Retinal pigment epithelial cell (primary cell): ENCODE results near the gene PDGFA.

Experiments
- DNase-seq: peaks from one replicate; pipeline ENCODE4 v3.0.0-alpha.2; 2010; ENCODE audit warnings: low read depth
- H3K4me3 ChIP-seq: 2 replicates; pipeline ENCODE4 v1.5.1; 2011; ENCODE audit warnings: mild to moderate bottlenecking, low read length, control low read depth, moderate library complexity
- CTCF ChIP-seq: conservative IDR thresholded peaks from 2 replicates; pipeline ENCODE4 v1.5.1; 2011; ENCODE audit warnings: low read depth, low read length, control low read depth, inconsistent platforms

PDGFA gene

GRCh38 chr7:476736-477360, 42.8 kb downstream of the PDGFA start:
- TF ChIP-seq CTCF: no peak
- H3K4me3 ChIP-seq: no peak overlapping the region
- no peak for DNase-seq

- no peak for DNase-seq
- no peak for TF ChIP-seq CTCF
- no peak overlapping the region for H3K4me3 ChIP-seq
Measured at GRCh38 chr7:475951-476441, 43.6 kb downstream of the PDGFA start.

GRCh38 chr7:475425-475728, 44.3 kb downstream of the PDGFA start:
- no peak overlapping the region for H3K4me3 ChIP-seq
- no peak for DNase-seq
- no peak for TF ChIP-seq CTCF

GRCh38 chr7:474605-475424, 44.8 kb downstream of the PDGFA start:
- TF ChIP-seq CTCF: no peak
- no peak for DNase-seq
- no peak overlapping the region for H3K4me3 ChIP-seq

- no peak overlapping the region for H3K4me3 ChIP-seq
- TF ChIP-seq CTCF: no peak
- DNase-seq: no peak
Measured at GRCh38 chr7:473870-474604, 45.6 kb downstream of the PDGFA start.

- no peak for DNase-seq
- no peak for TF ChIP-seq CTCF
- no peak overlapping the region for H3K4me3 ChIP-seq
Measured at GRCh38 chr7:473211-473734, 46.4 kb downstream of the PDGFA start.

GRCh38 chr7:472640-472957, 47.0 kb downstream of the PDGFA start:
- no peak for DNase-seq

More at GRCh38 chr7:472640-472957, 47.0 kb downstream of the PDGFA start:
- no peak for TF ChIP-seq CTCF
- no peak overlapping the region for H3K4me3 ChIP-seq
